HG03565 (cell line): ENCODE data around the gene CYP4B1.

Experiments used
- ATAC-seq: cut with Tn5 transposase; IDR thresholded peaks from one replicate; pipeline ENCODE4 v1.9.1; 2021; ENCODE audit warnings: mild to moderate bottlenecking, moderate library complexity; ENCODE audit not compliant: unreplicated experiment

Gene CYP4B1

DNA sequence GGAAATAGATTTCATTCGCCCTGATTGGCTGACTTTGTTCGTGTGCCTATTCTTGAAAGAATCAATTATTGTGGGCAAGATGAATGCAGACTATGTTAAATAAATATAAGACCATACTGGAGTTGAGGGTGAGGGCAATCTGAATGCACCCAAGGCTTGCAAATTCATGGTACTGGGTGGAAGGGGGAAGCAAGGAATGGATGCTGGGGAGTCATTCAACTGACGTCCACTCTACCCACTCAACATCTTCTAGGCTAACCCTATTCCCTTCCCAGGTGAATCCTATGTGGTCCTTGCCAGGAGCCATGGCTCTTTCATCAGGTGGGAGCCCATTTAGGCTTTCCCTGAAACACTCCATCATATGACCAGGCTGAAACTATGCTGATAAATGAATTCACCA, 5.7 kb upstream of the CYP4B1 start:
- no peak for ATAC-seq

DNA sequence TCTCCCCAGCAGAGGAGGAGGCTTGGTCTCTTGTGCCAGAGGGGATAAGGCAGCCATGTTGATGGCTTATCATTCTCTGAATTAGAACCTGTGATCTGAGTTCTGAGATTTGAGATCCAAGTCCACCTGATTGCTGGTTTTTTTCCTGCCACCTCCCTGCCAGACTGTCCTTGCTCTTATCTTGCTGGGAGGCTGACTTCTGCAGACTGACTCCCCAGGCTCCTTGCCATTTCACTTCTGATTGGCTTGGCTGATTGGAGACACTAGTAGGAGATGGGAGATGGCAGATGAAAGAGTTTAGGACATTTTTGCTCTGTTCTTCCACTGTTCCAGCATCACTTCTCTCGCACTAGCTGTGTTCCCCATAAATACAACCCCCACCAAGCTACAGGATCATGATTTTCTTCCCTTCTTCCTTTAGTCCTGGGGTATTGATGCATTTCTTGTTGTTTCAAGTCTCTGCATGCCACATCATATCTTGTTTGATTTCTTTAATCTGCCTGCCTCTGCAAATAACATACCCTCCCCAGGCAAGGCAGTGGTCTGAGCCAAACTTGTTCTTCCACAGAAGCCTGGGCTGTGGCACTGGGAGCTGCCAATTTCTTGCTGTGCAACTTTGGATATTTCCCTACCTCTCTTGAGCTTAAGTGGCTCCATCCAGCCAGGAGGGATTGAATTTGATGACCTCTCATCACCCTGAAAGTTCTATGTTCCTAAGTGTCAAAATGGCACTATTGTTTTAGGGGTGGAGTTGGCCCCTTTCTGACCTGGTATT, 963 bp upstream of the CYP4B1 start:
- ATAC-seq: no peak

DNA sequence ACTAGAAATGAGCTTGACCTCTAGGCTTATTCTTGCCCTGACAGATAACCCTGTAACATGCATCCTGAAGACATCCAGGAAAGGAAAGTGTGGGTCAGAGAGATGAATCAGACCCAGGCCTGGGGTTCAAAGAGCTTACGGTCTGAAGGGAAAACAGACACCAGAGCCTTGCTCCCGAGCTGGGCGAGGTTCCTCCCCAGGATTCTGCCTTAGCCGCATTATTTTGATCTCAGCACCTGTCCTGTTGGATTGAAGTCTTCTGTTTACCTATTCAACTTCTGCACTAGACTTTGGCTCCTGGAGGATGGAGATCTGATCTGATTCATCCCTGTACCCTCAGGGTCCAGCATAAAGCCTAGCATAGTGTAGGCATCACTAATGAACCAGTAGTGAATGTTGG, 1.9 kb downstream of the CYP4B1 start:
- ATAC-seq: no peak

- no peak for ATAC-seq
These were observed 2.6 kb downstream of the CYP4B1 start for GRCh38 chr1:46801323-46802055.

GRCh38 chr1:46802081-46802480, 3.2 kb downstream of the CYP4B1 start:
- no peak for ATAC-seq

- ATAC-seq: no peak
These were observed 4.2 kb downstream of the CYP4B1 start for GRCh38 chr1:46802901-46803574.

DNA sequence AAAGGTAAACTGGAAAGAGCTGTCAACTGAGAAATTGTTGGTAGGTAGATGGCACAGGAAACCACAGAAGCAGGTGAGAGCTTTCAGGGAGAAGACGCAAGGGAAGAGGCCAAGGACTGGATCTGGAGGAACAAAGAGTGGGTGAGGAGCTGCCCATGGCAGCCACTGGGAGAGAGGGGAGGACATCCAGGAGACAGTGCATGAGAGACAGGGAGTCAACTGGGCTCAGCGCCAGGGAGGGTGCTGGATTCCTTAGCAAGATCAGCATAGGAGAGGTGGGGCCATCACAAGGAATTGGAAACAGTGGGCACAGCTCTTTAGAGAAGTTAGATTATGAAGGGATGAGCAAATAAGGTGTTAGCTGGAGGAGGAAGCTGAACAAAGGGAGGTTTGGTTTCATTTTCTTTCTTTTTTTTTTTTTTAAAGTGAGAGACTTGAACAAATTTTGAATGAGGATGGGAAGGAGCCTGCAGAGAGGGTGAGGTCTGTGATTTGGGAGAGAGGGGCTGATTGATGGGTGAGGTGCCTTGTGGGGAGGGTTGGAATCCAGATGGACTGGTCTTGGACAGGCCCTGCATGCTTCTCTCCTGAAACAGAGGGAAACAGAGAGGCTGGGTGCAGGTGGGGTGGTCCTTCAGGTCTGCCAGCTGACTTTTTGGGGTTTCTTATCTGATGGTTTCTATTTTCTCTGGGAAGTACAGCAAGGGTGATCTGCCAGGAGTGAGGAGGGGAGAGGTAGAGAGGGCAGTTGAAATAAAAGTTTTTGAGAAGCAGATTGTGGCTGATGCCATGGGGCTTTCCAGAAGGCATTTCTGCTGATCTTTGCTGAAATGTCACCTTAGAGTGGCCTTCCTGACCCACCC, 5.4 kb downstream of the CYP4B1 start:
- ATAC-seq: no peak

DNA sequence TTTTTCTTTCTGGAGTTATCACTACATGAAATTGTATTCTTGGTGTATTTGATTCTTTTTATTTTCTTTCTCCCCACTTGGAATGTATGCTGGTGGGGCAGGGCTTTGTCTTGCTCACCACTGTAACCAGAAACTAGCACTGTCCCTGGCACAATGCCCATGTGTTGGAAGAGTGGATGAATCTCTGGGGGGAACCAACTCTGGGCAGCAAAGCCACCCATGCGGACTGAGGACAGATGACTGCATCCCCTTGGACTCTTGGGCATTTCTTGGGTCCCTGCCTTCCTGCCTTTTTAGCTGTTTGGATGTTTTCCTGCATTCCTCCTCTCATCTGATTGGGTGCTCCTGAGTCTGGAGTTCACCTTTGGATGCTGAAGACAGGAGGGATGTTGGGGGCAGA, 6.1 kb downstream of the CYP4B1 start:
- ATAC-seq: no peak

DNA sequence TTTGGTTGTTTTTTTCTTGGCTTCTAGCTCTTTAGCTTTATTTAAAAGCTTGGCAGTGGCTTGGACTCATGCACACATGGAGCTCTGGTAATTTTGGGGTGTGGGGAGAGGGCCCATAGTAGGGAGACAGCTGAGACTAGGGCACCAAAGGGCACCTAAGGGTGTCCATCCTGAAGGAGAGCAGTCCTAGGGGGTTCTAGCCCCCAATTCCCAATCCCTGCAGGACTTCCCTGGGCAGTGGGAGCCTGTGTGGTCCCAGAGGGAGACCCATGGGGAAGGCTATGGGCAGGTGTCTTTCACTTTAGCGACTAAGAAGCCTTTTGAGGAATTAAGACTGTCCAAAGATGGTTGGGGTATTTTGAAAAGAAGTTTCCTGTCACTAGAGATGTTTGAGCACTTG, 6.9 kb downstream of the CYP4B1 start:
- no peak for ATAC-seq

GRCh38 chr1:46806196-46807020, 7.6 kb downstream of the CYP4B1 start:
- no peak for ATAC-seq

GRCh38 chr1:46807046-46807972, 8.5 kb downstream of the CYP4B1 start:
- ATAC-seq: no peak

DNA sequence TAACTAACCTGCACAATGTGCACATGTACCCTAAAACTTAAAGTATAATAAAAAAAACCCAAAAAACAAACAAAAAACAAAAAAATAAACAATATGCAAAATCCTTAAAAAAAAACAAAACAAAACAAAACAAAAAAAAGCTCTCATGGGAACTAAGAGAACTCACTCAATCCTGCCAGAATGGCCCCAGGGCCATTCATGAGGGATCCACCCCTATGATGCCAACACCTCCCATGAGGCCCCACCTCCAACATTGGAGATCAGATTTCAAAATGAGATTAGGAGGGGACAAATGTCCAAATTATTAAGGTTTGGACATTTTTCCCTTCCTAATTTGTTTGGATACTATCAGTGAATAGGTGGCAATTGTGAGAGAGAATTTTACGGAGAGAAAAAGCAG, 10.2 kb downstream of the CYP4B1 start:
- ATAC-seq: no peak

DNA sequence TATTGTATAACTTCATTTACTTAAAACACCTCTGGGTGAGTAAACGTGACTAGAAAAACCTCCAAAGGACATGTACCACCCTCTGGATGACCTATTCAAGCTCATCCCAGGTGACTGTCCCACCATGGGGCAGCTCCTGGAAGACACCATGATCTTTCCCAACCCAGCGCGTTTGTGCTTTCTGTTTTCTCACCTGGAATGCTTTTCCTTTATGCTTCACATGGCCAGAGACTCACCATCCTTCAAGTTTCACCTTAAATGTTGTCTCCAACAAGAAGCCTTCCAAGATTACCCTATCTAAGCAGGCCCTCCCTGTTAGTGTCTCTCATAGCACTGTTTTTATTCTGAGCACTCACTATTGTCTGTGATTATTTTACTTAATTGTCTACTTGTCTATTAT, 11.1 kb downstream of the CYP4B1 start:
- ATAC-seq: no peak

GRCh38 chr1:46810596-46810995, 11.8 kb downstream of the CYP4B1 start:
- no peak for ATAC-seq

DNA sequence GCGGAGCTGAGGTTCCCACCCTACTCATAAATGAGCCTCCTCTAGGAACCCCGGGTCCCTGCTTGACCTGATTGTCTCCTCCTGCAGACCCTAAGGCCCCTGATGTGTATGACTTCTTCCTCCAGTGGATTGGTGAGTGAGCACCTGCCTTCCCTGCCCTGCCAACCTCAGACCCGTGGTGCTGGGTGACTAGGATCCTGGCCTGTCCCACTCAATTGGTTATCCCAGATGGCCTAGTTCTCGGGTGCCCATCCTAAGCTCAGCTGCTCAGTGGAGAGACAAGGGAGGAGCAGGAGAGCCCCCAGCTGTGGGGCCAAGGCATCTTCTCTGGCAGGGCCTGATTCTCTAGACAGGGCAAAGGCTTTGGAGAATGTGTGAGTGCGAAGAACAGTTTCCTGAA, 12.2 kb downstream of the CYP4B1 start:
- no peak for ATAC-seq

- no peak for ATAC-seq
These were observed 13.5 kb downstream of the CYP4B1 start for GRCh38 chr1:46812065-46812963.

DNA sequence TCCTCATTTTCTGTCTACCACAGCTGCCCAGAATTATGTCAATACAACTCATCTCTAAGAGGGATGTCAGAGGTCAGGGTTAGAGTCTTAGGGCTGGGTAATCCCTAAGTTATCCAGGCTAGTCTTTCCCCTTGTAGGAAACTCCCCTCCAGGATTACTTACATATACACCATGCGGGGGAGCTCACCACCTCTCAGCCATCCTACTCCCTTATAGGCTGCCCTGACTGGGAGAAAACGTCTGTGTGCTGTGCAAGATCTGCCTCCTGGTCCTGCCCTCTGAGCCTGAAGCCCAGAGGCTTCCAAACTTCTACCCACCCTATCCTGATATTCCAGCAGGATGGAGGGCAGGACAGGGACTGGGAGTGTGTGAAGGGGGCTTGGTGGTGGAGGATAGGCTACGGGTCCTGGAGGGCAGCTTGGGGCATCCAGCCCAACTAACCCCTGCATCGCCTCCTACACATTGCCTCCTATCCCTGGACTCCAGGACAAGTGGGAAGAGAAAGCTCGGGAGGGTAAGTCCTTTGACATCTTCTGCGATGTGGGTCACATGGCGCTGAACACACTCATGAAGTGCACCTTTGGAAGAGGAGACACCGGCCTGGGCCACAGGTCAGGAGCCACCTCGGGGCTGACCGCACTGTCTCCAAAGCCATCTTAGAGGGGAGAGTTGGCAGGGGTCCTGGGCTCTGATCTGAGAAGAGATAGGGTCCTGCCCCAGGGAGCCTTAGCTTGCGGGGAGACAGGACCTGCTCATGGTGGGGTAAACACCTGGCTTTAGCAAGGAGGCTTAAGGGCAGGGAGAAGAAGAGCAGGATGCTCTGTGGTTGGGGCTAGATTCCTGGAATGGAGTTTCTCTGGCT, 14.4 kb downstream of the CYP4B1 start:
- ATAC-seq: no peak
